RWPE2 (cell line): Measurements from ENCODE around the gene GYS1.

Source experiments
- ATAC-seq: fragments of 200-7000 bp; cut with Tn5 transposase; 3 replicates; pipeline ENCODE4 v1.9.1; 2021; ENCODE audit warnings: low read depth
- DNase-seq: peaks from one replicate; pipeline ENCODE4 v3.0.0-alpha.2; 2020; ENCODE audit warnings: low spot score
- H3K27ac ChIP-seq: fragments of 450-650 bp; 2 replicates; pipeline ENCODE4 v1.5.1; 2017; ENCODE audit warnings: mild to moderate bottlenecking; ENCODE audit not compliant: poor library complexity, severe bottlenecking
- H3K27me3 ChIP-seq: fragments of 250-450 bp; sonication (Bioruptor Pico); 2 replicates; pipeline ENCODE4 v1.5.1; 2021; ENCODE audit warnings: mild to moderate bottlenecking, moderate library complexity; ENCODE audit not compliant: insufficient read depth, poor library complexity, severe bottlenecking
- H3K36me3 ChIP-seq: fragments of 250-450 bp; sonication (Bioruptor Pico); 2 replicates; pipeline ENCODE4 v1.5.1; 2020; ENCODE audit warnings: low read depth, mild to moderate bottlenecking, moderate library complexity
- H3K4me1 ChIP-seq: fragments of 250-450 bp; sonication (Bioruptor Pico); 2 replicates; pipeline ENCODE4 v1.5.1; 2021; ENCODE audit warnings: mild to moderate bottlenecking, moderate library complexity; ENCODE audit not compliant: insufficient read depth, poor library complexity, severe bottlenecking
- H3K4me3 ChIP-seq: fragments of 250-450 bp; sonication (Bioruptor Pico); 2 replicates; pipeline ENCODE4 v1.5.1; 2021; ENCODE audit warnings: mild to moderate bottlenecking, moderate library complexity; ENCODE audit not compliant: severe bottlenecking
- H3K9me3 ChIP-seq: fragments of 250-450 bp; sonication (Bioruptor Pico); 2 replicates; pipeline ENCODE4 v1.5.1; 2021; ENCODE audit warnings: mild to moderate bottlenecking, moderate library complexity; ENCODE audit not compliant: severe bottlenecking
- CTCF ChIP-seq: fragments of 450-650 bp; IDR thresholded peaks from one replicate; pipeline ENCODE4 v1.5.1; 2017; ENCODE audit warnings: mild to moderate bottlenecking, moderate library complexity; ENCODE audit not compliant: poor library complexity, severe bottlenecking

GYS1 gene

GRCh38 chr19:48964205-48965039 lies 28.7 kb downstream of the GYS1 start:
- peaks cover 29% of the 10 kb centered on the region for H3K36me3 ChIP-seq
- peak overlapping the region; percentile 91 for H3K27ac ChIP-seq
- TF ChIP-seq CTCF = no peak
- no peak for ATAC-seq
- H3K4me3 ChIP-seq = no peak overlapping the region
- no peaks in the 10 kb centered on the region for H3K9me3 ChIP-seq
- H3K27me3 ChIP-seq = no peaks in the 10 kb centered on the region
- H3K4me1 ChIP-seq = peaks cover 16% of the 10 kb centered on the region
- no peak for DNase-seq

GRCh38 chr19:48963371-48964204 lies 29.5 kb downstream of the GYS1 start:
- no peak for DNase-seq
- peak; percentile 6; the same call in 1 of the 3 replicates for ATAC-seq
- no peak overlapping the region for H3K4me3 ChIP-seq

GRCh38 chr19:48962849-48963165 lies 30.3 kb downstream of the GYS1 start:
- H3K4me3 ChIP-seq = no peak overlapping the region
- ATAC-seq = no peak
- no peaks in the 10 kb centered on the region for H3K9me3 ChIP-seq
- peaks cover 25% of the 10 kb centered on the region for H3K36me3 ChIP-seq
- H3K4me1 ChIP-seq = peaks cover 16% of the 10 kb centered on the region
- no peak for DNase-seq
- no peaks in the 10 kb centered on the region for H3K27me3 ChIP-seq
- H3K27ac ChIP-seq = peak overlapping the region; percentile 91
- no peak for TF ChIP-seq CTCF

More at GRCh38 chr19:48963371-48964204, 29.5 kb downstream of the GYS1 start:
- H3K4me1 ChIP-seq = peaks cover 16% of the 10 kb centered on the region
- H3K9me3 ChIP-seq = no peaks in the 10 kb centered on the region
- peak overlapping the region; percentile 91 for H3K27ac ChIP-seq
- no peak for TF ChIP-seq CTCF
- H3K36me3 ChIP-seq = peaks cover 25% of the 10 kb centered on the region
- H3K27me3 ChIP-seq = no peaks in the 10 kb centered on the region

- peak overlapping the region; percentile 91 for H3K27ac ChIP-seq
- H3K9me3 ChIP-seq = no peaks in the 10 kb centered on the region
- peaks cover 16% of the 10 kb centered on the region for H3K4me1 ChIP-seq
- TF ChIP-seq CTCF = no peak
- H3K4me3 ChIP-seq = no peak overlapping the region
- H3K36me3 ChIP-seq = peaks cover 28% of the 10 kb centered on the region
- DNase-seq (no peak), ATAC-seq (peak; percentile 26)
- no peaks in the 10 kb centered on the region for H3K27me3 ChIP-seq
Measured at GRCh38 chr19:48962029-48962848, 30.9 kb downstream of the GYS1 start.
